HG02840 (cell line): ENCODE results near the gene PHLPP1.

Source experiments
- ATAC-seq: cut with Tn5 transposase; IDR thresholded peaks from one replicate; pipeline ENCODE4 v1.9.1; 2021; ENCODE audit warnings: mild to moderate bottlenecking, moderate library complexity, moderate number of reproducible peaks; ENCODE audit not compliant: unreplicated experiment, low FRiP score

PHLPP1 gene

DNA sequence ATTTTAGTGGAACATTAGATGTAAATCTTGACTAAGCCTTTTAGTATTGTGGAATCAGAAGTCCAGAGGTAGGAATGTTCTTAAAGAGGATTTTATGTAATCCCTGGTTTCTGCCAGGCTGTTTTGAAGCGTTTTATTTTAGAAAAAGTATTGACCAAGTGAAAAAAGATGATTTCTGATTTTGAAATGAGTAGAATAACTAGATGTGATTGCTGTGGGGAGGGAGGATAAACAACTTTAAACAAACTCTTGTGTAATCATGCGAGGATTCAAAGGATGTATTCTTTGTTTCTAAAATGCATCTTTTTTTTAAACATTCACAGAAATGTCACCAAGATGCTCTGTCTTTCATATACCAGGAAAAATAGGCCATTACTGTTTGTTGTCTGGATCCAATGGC, 53.9 kb downstream of the PHLPP1 start:
- no peak for ATAC-seq

- ATAC-seq = no peak
Measured at GRCh38 chr18:62771494-62772270, 56.3 kb downstream of the PHLPP1 start.

DNA sequence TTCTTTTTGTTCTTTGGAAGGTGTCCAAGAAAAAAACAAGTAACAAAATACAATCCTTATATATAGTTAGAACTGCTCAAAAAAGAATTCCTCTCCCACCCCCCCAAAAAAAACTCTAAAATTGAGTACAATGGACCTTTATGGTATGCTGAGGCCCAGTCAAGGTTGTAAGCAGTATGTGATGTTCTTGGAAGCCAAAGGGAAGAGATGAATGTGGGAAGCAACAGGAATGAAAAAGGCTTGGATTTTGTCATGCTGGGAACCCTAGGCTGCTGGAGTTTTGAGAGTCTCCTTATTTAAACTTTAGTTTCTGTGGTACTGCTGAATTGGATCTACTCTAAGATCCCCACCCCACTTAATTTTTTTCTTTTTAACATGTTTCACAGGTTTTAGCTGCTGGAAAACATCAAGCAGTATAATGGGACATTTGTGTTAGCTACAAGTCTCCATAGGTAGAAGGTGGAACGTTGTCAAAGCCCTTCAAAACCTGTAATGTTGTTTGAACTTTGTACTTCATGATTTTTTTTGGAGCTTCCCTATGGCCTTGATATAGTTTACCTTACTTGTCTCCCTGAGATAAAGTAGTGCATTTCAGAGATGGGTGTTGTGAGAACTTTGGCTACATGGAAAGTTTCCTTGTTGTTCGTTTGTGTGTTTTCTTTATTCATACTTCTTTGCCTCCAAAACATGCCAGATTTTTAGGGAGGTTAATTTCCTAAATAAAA, 57.7 kb downstream of the PHLPP1 start:
- no peak for ATAC-seq

- no peak for ATAC-seq
Measured at GRCh38 chr18:62773691-62774090, 58.4 kb downstream of the PHLPP1 start.

- no peak for ATAC-seq
Measured at GRCh38 chr18:62776024-62776570, 60.8 kb downstream of the PHLPP1 start.

- no peak for ATAC-seq
Measured at GRCh38 chr18:62777814-62778213, 62.5 kb downstream of the PHLPP1 start.

DNA sequence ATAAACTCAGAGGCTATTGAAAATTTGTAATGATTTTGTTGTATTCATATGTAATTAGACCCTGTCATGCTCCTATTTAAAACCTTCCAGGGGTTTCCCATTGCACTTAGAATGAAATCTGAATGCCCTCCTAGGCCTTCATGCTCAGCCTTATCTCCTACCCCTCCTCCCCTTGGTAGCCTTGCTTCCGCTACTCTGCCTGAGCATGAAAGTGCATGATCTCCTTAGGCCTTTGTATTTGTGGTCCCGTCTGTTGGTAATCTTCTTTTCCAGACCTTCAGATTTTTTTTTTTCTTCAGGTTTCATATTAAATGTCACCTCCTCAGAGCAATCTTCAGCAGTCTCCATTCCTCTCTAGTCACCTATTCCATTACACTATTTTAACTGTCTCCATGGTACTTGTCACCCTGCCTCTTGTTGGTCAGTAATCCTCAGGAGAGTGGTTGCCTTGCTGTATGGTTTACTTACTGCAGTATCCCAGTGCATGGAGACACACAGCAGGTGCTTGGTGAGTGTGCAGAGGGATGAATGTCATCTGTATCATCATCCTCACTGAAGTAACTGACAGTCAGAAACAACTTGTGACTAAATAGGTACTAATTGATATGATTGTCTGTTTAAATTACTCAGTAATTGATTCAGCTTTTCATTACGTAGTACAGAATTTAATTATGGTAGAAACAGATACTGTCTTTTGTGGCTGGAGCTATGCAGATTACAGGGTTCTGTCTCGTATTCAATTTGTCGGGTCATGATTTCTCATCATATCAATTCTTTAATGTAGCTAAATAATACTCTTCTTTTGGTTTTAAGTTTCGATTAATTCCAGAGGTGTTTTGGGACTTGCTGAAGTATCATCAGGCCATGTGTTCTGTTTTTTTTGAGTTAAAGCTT, 63.9 kb downstream of the PHLPP1 start:
- no peak for ATAC-seq

DNA sequence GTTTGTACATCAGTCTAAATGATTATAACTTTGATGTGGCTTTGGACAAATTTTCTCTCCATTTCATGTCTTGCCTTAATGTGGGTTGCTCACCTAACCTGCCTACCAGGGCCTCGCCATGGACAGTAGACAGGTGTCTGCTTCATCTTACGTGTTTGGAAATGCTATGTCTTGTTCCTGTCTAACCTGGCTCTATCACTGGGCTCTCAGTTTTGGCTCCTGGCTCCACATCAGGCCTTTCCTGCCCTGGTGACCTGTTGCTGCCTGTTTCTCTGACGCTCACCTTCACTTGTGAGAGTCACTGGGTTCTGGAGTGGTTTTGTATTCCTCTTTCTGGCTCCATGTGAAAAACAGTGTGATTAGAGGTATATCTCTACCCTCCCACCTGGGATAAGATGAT, 65.9 kb downstream of the PHLPP1 start:
- ATAC-seq = no peak

DNA sequence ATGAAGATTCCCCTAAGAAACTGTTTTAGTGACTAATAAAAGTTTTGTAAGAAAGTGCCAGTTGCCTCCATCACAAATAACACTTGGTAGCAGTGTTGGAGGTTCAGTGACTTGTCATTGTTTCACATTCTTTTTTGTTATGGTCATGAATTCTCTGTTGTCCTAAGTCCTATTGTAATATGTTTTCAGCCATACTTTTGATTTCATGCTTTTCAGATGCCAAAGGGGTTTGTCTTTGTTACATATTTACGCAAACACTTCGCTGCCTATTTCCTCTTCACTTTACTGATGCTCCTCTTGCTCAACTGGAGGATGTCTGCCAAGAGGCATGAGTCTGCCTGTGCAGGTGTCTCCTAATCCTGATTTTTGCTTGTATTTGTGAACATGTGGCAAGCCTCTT, 66.6 kb downstream of the PHLPP1 start:
- ATAC-seq = no peak

- ATAC-seq = no peak
Measured at GRCh38 chr18:62784338-62784965, 69.1 kb downstream of the PHLPP1 start.

GRCh38 chr18:62784966-62785413, 69.6 kb downstream of the PHLPP1 start:
- no peak for ATAC-seq

GRCh38 chr18:62786689-62787088, 71.3 kb downstream of the PHLPP1 start:
- no peak for ATAC-seq

- ATAC-seq = no peak
Measured at GRCh38 chr18:62788111-62788510, 72.8 kb downstream of the PHLPP1 start.

DNA sequence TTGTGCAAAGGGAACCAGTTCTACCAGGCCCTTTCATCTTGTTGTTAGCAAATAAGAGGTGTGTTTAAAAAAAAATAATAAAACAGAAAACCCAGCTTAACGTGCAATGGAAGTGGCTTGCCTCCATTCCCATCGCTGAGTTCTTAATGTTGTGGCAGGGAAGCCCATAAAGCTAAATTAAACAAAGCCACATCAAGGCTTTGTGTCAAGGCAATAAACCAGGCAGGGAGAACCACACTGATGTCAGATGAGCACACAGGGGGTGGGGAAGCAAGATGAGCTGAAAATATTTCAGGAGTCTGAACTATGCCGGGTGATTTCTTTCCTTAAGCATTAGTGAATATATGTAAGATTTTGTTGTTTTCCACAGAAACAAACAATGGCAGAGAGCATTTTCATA, 73.5 kb downstream of the PHLPP1 start:
- ATAC-seq = no peak

- no peak for ATAC-seq
Measured at GRCh38 chr18:62790871-62791772, 75.8 kb downstream of the PHLPP1 start.

- ATAC-seq = no peak
Measured at GRCh38 chr18:62792016-62792415, 76.7 kb downstream of the PHLPP1 start.

DNA sequence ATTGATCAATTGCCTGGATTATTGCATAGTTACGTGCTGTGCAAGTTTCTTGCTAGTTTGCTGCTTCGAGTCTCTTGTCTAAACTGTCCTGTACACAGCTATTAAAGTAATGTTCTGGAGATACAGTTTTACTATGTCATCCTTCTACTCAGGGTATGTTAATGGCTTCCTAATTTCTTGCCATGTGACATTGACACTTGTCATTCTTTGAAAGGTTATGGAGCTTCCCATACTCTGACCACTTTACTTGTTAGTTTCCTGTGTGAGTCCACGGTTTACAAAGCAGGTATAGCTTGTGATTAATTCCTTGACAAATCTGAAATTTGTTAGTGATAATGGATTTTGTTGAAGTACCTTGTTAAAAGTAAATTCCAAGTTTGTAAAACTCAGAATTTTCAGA, 80.5 kb downstream of the PHLPP1 start:
- no peak for ATAC-seq

DNA sequence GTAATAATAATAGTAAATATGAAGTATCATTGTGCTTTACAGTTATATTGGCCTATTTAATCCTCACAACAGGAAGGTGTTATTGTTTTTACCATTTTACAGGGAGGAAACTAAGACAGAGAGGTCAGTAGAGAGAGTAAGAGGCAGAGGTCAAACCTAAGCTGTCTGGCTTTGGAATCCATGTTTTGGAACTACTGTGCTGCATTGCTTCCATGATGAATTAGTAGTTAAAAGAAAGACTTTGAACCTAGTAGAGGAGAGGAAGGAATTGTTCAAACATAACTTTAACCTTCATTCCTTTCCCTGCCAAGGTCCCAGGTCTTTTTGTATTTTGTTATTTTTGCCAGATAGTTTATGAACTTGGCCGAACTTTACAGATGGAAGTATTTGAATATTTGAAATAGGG, 80.9 kb downstream of the PHLPP1 start:
- ATAC-seq = no peak

DNA sequence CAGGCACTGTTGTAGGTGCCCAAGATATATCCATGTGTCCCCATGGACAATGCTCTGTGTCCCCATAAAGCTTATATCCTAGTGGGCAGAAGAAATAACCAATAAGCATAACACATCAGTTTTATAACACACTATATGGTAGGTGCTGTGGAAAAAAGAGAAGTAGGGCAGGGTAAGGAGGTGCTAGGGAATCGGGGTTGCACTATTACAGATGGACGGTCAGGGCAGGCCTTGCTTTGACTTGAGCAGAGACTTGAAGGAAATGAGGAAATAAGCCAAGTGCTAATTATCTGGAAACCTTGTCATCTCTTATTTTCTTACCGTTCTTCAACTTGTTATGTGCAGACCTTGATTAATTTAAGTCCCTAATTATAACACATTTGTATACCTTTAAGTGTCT, 82.0 kb downstream of the PHLPP1 start:
- no peak for ATAC-seq
